ENCODE data around the gene ESM1. TPM values are rescaled to one million over a fixed set of nuclear protein-coding genes. Genes with fewer than 3 reads are reported as not detected.

Gene ESM1
- polyA plus RNA-seq, 1 experiment = 0.27 TPM

- ChIA-PET POLR2A (no interaction called here), CTCF (interaction anchor here (0.7 to 2.6 kb wide), 6 partner anchors 16 to 716 kb away, joined by 3 to 21 read pairs (median 7); no protein-coding TSS in a partner anchor)
- H3K27ac ChIP-seq (ENCODE audit: low read depth, low read length) = no peak overlapping the region
- DNase-seq (ENCODE audit: low read depth, low spot score) = no peak
- H3K27me3 ChIP-seq (ENCODE audit: control insufficient read depth, insufficient read depth, low read length) = peaks cover 27% of the 10 kb centered on the region
- no peak overlapping the region for H3K4me3 ChIP-seq (ENCODE audit: low read depth, low read length)
- TF ChIP-seq CTCF (IDR thresholded peaks at IDR 0.05; ENCODE audit: low read depth, low read length) = peak; percentile 39
- H3K9me3 ChIP-seq (ENCODE audit: control insufficient read depth, insufficient read depth, low read length) = no peaks in the 10 kb centered on the region
Observed at GRCh38 chr5:54959673-54960418, 25.5 kb downstream of the ESM1 start.

- H3K27ac ChIP-seq (ENCODE audit: low read depth, low read length) = no peak overlapping the region
- POLR2A ChIA-PET = interaction anchor here (0.5 kb wide), 1 partner anchor 647 kb away, joined by 3 read pairs; the partner anchor contains the start of gene ARL15
- CTCF ChIA-PET = interaction anchor here (1.4 to 4.0 kb wide), 3 partner anchors 13 to 189 kb away, joined by 6 to 40 read pairs (median 8); no protein-coding TSS in a partner anchor
- no peaks in the 10 kb centered on the region for H3K9me3 ChIP-seq (ENCODE audit: control insufficient read depth, insufficient read depth, low read length)
- DNase-seq (ENCODE audit: low read depth, low spot score) = no peak
- no peak overlapping the region for H3K4me3 ChIP-seq (ENCODE audit: low read depth, low read length)
- TF ChIP-seq CTCF (IDR thresholded peaks at IDR 0.05; ENCODE audit: low read depth, low read length) = no peak
- peaks cover 25% of the 10 kb centered on the region for H3K27me3 ChIP-seq (ENCODE audit: control insufficient read depth, insufficient read depth, low read length)
Observed at GRCh38 chr5:54956922-54957321, 28.5 kb downstream of the ESM1 start.

DNA sequence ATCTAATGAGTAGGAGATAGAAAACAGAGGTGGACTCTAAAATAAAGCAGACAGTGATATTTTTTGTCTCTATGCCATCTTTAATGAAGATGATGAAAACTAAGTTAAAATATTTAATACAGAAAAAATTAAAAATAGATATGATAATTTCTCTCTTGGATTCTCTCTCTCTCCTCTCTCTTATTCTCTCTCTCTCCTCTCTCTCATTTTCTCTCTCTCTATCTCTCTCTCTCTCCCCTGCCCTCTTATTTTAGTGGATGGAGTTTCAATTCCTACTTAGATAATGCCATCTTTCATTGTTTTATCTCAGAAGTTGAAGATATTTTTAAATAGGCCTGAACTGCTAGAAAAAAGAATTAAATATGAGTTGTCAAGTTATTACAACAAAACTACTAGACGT, 38.2 kb downstream of the ESM1 start:
- ChIA-PET CTCF (interaction anchor here (4.6 kb wide), 1 partner anchor 198 kb away, joined by 99 read pairs; no protein-coding TSS in a partner anchor), POLR2A (no interaction called here)
- DNase-seq (ENCODE audit: low read depth, low spot score) = no peak
- Histone ChIP-seq H3K9me3 (ENCODE audit: control insufficient read depth, insufficient read depth, low read length) (no peaks in the 10 kb centered on the region), H3K4me3 (ENCODE audit: low read depth, low read length) (no peak overlapping the region), H3K27me3 (ENCODE audit: control insufficient read depth, insufficient read depth, low read length) (peaks cover 28% of the 10 kb centered on the region), H3K27ac (ENCODE audit: low read depth, low read length) (no peak overlapping the region)
- TF ChIP-seq CTCF (IDR thresholded peaks at IDR 0.05; ENCODE audit: low read depth, low read length) = no peak

- H3K27me3 ChIP-seq (ENCODE audit: control insufficient read depth, insufficient read depth, low read length) = peaks cover 25% of the 10 kb centered on the region
- H3K9me3 ChIP-seq (ENCODE audit: control insufficient read depth, insufficient read depth, low read length) = no peaks in the 10 kb centered on the region
- TF ChIP-seq CTCF (IDR thresholded peaks at IDR 0.05; ENCODE audit: low read depth, low read length) = no peak
- ChIA-PET POLR2A (no interaction called here), CTCF (interaction anchor here (4.6 kb wide), 1 partner anchor 199 kb away, joined by 99 read pairs; no protein-coding TSS in a partner anchor)
- no peak for DNase-seq (ENCODE audit: low read depth, low spot score)
- H3K27ac ChIP-seq (ENCODE audit: low read depth, low read length) = no peak overlapping the region
- no peak overlapping the region for H3K4me3 ChIP-seq (ENCODE audit: low read depth, low read length)
Observed at GRCh38 chr5:54946306-54946819, 39.0 kb downstream of the ESM1 start.

- TF ChIP-seq CTCF (IDR thresholded peaks at IDR 0.05; ENCODE audit: low read depth, low read length) = peak; percentile 77
- no peaks in the 10 kb centered on the region for H3K9me3 ChIP-seq (ENCODE audit: control insufficient read depth, insufficient read depth, low read length)
- H3K27me3 ChIP-seq (ENCODE audit: control insufficient read depth, insufficient read depth, low read length) = peaks cover 13% of the 10 kb centered on the region
- H3K4me3 ChIP-seq (ENCODE audit: low read depth, low read length) = no peak overlapping the region
- POLR2A ChIA-PET = interaction anchor here (1.2 kb wide), 1 partner anchor 215 kb away, joined by 6 read pairs; the partner anchor contains the start of gene GPX8
- DNase-seq (ENCODE audit: low read depth, low spot score) = peak; percentile 20
- CTCF ChIA-PET = interaction anchor here (0.6 to 4.6 kb wide), 52 partner anchors 9 to 701 kb away, joined by 3 to 99 read pairs (median 6); partner anchors contain the start of genes ESM1 and GPX8
- no peak overlapping the region for H3K27ac ChIP-seq (ENCODE audit: low read depth, low read length)
Observed at GRCh38 chr5:54944364-54944763, 41.0 kb downstream of the ESM1 start.
